ENCODE results near the gene OSMR.

GRCh38 chr5:38938424-38938823 lies 92.6 kb downstream of the OSMR start:
- no peak for TF ChIP-seq CTCF (IDR thresholded peaks at IDR 0.05; ENCODE audit: low read depth, low read length, poor library complexity, severe bottlenecking)
- TF ChIP-seq EZH2phosphoT487 (IDR thresholded peaks at IDR 0.05; ENCODE audit: borderline replicate concordance, low read length), result no peak
